HG03378 (cell line): ENCODE measurements around the gene GPATCH4.
"Not testable (repeated sequence)": the region's sequence is repeated elsewhere in the genome, so short reads cannot be mapped to it uniquely, and the experiment has no call there.

ENCODE experiments used
- ATAC-seq: cut with Tn5 transposase; IDR thresholded peaks from one replicate; pipeline ENCODE4 v1.9.1; 2021; ENCODE audit warnings: mild to moderate bottlenecking, moderate library complexity; ENCODE audit not compliant: unreplicated experiment

The GPATCH4 gene

DNA sequence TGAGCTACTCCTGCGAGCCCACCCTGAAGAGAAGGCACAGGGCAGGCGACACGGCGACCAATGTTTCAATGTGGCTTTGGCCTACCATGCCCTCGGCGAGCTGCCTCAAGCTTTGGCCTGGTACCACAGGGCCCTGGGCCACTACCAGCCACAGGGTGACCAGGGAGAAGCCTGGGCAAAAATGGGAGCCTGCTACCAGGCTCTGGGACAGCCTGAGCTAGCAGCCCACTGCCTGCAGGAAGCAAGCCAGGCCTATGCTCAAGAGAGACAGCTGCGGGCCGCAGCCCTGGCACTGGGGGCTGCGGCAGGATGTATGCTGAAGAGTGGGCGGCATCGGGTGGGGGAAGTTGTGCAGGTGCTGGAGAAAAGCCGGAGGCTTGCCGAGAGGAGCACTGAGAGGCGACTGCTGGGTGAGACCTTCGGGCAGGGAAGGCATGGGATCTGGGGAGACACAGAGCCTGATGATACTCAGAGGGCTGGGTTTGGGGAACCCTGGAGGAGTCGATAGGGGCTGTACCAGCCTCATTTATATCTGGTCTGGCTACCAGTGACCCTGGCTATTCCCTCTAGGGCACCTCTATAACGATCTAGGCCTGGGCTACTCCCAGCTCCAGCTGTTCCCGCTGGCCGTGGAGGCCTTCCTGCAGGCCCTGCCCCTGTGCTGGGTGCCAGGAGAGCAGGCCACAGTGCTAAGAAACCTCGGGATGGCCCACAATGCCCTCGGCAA is 19.5 kb downstream of the GPATCH4 start:
- ATAC-seq, result no peak

DNA sequence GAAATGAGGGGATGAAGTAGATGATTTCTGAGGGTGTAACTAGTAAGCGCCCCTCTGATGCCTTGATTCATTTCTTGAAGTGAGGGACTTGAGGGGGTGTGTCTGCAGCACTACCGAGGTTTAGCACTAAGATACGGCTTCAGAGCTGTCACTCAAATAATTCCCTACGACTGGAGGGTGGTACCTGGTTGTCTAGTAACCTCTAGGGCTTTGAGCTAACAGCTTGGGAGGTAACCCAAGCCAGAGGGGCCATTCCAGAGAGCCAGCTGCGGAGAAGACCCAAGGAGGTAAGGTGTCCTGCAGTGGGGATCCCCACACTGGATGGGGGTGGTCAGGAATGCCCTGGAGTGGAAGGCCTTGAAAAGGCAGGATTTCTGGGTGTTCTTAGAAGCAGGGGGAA is 21.8 kb downstream of the GPATCH4 start, which contains the start of gene TTC24:
Gene TTC24, plus strand, starts transcription at position 252 of the 400 bp plus-strand sequence. CDS start 1,642 bp downstream, outside the sequence.
- no peak for ATAC-seq

DNA sequence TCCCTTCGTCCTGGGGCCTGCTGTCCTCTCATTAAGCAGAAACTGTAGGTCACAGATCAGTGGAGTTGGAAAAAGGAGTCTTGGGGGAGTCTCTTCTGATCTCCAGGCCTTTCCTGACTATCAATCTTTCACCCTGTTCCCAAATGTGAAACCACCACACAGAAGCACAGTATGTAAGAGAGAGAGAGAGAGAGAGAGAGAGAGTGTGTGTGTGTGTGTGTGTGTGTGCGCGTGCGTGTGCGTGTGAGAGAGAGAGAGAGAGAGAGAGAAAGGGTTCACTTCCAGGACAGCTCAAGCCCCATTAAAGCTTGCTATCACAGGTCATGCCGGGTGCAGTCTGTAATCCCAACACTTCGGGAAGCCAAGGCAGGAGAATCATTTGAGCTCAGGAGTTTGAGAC is 23.2 kb downstream of the GPATCH4 start:
- ATAC-seq, result no peak

DNA sequence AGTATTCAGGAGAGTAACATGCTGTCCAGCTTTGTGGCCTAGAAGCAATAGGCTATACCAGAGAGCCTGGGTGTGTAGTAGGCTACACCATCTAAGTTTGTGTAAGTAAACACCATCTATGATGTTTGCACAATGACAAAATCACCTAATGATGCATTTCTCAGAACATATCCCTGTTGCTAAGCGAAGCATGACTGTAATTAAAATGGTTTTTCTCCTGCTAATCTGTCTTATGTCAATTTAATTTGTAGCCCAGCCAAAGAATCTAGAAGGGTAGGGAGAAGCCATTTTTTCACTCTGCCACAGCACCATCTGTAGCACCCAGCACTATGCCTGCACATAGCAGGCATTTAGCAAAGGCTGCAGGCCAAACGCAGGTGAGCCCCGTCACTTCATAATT is 23.7 kb downstream of the GPATCH4 start:
- ATAC-seq, result no peak

DNA sequence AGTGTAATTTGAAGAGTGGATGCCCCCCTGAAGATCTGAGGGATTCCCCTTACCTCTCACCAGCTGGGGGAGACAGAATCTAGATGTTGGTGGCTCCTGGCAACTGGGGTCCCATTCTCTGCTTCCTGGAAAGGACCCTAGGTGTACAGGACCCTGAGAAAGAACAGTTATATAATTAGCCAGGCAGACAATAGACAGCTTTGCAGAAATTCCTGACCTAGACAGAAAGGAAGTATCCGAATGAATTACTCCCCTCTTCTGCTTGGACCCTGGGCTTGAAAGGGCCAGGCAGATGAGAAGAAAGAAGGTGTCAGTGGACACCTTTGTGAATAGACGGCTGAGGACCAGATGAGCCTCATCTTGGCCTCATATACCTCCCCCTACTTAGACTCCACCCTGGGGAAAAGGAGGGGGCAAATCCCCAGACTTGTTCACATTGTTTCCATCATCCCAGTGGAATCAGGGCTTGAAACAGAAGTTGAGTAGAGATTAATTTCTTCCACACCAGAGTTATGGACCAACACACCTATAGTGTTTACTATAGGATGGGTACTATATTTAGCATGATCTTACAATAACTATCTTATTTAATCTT is 27.1 kb downstream of the GPATCH4 start:
- no peak for ATAC-seq

DNA sequence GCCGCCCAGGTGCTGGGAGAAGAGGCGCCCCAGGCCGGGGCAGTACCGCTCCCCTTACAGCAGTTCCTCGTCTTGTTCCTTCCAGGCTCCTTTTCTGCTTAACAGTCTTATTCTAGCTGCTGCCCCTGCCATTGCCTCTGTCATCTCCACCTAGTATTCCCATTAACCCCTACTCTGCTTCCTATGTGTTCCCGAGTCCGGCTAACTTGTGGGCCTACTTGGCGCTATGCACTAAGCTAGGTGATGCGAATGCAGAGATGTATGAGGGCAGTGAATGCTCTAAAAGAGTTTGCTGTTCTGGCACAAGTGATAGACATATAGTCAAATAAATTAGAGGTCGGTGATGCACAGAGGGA is 28.6 kb downstream of the GPATCH4 start:
- no peak for ATAC-seq

DNA sequence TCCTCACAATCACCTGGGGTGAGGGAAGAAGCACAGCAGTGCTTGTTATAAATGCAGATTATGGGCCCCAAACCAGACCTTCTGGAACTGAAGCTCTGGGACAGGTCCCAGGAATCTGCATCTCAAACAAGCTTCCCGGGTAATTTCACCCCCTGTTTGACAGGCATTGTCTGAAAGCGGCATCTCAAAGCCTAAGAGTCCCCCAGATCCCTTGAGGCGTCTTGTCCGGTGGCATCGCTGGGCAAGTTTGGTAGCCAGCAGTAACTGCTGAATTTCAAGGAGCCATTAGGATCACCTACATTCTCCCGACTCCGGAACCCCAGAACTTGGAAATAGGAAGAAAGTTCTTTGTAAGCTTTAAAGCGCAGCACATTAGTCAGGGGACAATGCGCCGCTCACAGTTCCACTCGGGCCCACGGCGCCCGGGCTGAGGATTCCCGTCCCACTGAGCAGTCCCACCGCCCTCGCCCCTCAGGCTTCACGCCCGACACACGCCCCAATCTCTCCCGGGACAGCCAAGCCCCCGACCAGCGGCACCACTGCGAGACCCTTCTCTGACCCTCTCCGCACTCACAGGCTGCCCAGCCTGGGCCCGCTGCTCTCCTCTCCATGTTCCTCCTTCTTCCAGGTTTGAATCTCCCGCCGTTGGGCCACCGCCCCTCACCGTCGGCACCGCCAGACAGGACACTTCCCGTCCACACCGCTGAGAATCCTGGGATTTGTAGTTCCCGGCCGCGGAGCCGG is 29.2 kb downstream of the GPATCH4 start, which contains the start of gene IQGAP3:
Gene IQGAP3, minus strand, starts transcription at position 647 of the 744 bp plus-strand sequence. Its CDS starts 36 bp downstream, at position 611.
- ATAC-seq, result no peak

DNA sequence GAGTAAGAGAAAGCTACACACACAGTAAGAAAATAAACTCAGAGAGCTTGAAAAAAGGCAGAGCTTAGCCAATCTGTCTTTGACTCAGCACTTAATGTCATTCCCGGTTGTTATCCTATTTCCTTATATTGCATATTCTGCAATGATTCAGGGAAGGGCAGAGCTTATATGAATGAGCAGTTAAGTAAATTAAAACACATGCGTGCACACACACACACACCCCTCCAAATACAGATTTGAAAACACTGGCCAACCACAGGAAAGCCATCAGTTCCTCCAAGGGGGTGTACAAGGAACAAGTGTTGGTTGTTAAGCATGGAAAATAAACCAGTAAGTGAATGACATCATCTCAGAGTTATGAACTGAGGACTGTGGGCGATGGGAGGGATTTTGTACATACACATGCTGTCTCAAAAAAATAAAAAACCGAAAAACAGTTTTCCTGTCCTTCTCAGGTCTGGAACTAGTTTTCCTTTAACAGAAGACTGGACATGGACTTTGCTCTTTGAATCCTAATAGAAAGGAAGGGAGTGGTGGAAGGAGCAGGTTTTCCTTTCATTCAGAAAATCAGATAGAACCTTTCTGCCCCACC is 29.9 kb downstream of the GPATCH4 start:
- ATAC-seq, result no peak

DNA sequence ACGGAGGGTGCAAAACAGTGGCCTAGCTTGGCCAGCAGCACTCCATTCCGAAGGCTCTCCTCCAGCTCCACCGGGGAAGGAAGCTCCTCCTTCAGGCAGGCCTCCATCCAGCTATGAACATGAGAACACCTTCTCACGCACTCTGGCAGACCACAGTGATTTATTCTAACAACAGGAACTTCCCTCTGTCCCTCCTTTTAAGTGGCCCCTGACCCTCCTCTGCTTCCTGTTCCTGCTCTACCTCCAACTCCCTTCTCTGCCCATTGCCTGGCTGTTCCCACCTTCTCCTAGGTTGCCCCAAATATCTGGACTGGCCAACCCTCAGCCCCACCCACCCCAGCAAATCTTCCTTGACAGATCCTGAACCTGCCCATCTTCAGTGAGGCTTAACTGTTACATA is 34.8 kb downstream of the GPATCH4 start:
- ATAC-seq, result no peak

DNA sequence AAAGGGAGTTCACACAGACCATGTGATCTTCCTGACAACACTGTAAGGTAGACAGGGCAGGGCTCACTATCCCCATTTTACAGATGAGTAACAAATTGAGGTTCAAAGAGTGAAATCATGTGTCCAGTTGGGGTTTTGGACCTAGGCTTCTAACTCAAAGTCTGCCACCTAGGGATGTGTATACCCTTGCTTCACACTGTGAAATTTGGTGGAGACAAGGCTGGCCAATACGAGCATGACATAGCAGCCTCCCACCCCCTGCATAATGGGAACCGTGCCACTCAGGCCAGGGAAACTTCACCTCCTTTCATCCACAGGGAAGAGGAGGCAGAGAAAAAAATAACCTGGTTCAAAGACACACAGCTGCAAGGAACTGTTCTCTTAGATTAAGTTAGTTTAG is 35.8 kb downstream of the GPATCH4 start:
- no peak for ATAC-seq

DNA sequence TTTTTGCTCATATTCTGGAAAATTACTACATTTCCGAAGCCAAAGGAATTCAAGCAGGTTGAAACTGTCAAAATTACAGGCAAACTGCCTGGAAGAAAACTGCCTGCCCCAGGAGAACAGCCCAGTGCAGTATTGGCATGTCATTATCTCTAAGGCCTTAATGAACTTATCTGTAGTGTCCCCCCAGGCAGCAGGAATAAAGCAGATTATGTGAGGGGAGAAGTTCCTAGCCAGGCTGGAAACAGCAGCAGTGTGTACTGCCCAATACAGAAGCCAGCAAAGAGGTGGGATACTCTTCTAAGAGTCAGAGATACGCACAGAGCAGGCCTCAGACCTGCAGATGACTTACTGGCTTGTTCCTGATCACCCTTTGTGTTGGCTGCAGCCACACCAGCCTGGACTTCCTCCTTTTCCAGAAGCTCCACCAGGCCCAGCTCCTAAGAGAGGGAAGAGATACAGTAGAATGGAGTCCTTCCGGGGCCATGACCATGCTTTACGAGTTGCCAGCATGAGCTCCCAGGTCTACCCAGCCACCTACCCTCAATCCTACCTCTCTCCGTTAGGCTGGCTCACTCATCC is 40.6 kb downstream of the GPATCH4 start:
- ATAC-seq, result no peak

DNA sequence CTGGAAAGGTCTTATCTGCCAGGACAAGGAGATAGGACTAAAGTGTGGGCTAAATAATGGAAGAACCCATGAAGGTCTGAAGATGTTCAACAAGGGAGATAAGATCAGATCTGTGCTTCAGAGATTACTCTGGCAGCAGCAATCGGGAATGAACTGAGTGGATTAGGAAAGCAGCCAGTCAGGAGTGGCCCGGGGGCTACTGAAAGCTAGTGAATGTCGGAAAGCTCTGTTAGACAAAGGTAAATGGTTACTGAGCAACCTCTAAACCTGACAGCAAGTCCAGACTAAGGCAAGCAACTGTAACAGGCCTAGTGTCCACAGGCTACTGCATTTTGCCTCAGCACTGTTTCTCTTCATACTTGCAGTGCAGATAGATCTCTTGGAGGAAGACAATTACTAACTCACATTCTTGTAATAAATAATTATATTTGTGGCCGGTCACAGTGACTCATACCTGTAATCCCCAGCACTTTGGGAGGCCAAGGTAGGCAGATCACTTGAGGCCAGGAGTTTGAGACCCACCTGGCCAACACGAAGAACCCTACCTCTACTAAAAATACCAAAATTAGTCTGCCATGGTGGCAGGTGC is 41.4 kb downstream of the GPATCH4 start:
- no peak for ATAC-seq

DNA sequence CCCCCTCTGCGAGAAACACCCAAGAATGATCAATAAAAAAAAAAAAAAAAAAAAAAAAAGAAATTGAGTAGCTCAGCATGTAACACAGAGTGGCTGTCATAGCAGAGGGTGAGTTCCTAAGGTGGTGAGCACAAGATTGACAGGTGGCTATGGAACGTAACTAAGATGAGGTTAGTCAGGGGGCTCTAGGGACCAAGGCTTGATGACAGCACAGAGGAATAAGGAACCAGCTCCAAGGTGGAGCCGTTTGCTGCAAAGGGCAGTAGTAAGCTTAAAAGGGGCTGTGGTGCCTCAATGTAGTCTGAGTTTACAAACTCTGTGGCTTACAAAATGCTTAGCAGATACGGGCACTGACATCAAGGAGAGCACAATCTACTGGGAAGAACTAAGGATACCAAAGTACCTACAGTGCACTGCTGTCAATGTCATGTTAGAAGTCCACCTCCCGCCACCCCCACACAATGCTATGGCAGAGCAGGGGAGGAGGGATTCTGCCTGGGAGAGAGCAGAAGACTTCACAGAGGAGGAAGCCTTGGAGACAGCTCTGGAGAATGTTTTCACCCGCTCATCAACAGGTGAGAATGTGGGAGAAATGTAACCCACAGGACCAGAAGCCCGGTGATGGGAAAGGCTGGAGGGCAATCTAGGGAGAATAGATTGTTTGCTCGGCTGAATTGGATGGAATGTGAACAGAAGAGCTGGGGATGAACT is 42.0 kb downstream of the GPATCH4 start:
- ATAC-seq, result no peak

DNA sequence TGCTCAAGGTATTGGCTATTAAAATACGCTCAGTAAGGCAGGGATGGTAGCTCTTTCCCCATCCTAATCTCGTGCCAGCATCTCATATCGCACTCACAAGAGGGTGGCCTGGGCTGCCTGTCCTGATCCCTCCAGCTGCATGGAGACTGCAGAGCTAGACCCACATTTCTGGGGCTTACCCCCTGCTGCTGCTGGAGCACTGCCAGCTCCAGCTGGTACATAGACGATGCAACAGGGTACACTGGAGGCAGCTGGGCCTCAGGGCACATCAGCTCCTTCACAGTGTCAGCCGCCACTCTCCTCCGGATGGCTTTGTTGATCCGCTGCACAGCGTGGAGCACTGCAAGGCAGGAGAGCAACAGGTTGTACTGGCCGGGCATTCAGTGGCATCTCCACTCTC is 44.9 kb downstream of the GPATCH4 start:
- no peak for ATAC-seq

DNA sequence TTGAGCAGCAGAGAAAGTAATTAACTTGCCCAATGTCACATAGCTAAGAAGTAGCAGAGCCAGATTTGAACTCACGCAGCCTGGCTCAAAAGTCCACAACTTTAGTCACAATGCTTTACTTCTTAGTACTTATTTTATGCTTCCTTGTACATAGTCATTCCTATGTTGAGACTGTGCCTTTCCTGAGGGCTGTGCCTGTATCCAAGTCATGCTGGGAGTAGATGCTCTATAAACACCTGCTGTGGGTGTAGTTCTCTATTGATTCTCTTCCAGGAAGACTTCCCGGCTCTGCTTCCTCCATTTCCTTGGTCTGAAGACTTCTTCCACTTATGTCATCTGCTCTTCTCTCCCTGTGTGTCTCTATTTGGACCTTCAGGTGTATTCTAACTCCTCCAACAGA is 45.6 kb downstream of the GPATCH4 start:
- no peak for ATAC-seq

DNA sequence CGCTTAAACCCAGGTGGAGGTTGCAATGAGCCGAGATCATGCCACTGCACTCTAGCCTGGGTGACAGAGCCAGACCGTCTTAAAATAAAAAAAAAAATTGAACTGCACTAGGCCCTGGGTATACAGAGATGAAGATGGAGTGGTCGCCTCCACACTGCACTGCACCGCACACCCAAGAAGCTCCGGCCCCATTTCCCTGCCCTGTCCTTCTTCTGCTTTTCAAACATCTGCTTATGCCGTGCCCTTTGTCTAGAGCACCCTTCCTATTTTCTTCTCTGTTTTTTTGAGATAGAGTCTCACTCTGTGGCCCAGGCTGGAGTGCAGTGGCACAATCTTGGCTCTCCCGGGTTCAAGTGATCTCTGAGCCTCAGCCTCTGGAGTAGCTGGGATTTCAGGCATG is 46.3 kb downstream of the GPATCH4 start:
- ATAC-seq, result no peak

DNA sequence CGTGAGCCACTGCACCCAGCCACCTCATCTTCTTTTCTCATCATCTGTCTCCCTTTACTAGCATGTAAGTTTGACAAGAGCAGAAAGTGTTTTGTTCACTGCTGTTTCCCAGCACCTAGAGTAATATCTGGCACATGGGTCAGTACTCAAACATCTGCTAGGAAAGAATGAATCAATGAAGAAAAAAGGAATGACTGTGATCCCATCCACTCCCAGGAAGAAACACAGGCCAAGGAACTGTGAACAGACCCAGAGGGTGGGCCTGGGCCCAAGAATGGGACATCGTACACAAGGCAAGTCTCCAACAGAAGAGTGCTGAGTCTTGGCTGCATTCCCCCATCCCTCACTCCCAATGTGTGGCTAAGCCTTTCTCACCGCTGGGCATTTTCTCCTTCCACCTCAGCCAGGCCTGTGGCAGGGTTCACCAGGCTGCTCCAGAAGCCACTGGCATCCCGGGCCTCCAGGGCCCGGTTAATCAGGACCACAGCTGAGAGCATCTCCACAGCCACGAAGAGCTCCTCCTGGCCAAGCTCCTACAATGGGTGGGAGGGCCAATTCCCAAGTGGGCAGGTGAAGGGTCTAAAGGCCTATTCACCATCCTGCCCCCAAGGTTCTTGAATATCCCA is 47.3 kb downstream of the GPATCH4 start:
- no peak for ATAC-seq

DNA sequence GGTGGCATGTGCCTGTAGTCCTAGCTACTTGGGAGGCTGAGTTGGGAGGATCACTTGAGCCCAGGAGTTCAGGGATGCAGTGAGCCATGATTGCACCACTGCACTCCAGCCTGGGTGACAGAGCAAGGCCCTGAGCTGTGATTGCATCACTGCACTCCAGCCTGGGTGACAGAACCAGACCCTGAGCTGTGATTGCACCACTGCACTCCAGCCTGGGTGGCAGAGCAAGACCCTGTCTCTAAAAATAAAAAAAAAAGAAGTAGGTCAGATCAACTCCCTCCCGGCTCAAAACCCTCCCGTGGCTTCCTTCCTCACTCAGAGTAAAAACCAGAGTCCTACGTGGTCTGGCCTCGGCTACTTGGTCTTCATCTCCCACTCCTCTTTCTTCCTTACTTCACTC is 48.3 kb downstream of the GPATCH4 start:
- not testable (repeated sequence) for ATAC-seq

DNA sequence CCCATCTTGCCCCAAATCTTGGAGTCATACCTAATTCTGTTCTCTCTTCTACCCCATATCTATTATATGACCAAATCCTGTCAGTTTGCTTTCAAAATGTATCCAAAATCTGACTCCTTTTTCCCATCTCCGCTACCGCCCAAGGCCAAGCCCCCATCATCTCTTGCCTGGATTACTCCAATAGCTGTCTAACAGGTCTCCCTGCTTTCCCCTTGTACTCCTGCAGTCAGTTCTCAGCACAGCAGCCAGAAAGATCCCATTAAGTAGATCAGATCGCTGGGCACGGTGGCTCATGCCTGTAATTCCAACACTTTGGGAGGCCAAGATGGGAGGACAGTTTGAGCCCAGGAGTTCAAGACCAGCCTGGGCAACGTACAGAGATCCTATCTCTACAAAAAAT is 48.8 kb downstream of the GPATCH4 start:
- ATAC-seq, result no peak

DNA sequence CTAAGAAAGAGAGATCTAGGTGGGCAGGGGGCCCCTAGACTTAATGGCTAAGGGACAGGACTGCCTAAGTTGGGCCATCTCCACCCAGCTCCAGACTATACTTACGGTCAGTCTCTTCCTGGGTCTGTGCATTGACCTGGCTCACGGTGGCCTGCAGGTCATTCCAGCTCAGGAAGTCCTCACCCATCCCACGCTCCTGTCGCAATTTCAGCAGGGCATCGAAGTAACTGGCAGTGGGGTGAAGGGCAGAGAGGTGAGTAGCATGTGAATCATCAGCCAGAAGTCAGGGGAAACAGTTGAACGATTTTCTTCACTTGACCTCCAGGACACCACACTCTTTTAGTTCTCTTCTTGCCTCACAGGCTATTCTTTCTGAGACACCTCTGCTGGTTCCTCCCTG is 49.4 kb downstream of the GPATCH4 start:
- ATAC-seq, result no peak
